Activated gamma-delta T cell treated with anti-CD3 and anti-CD28 coated beads, Interleukin-2, amount 50 U/mL, for 16 hours (primary cell): ENCODE data around the gene COG7.
A peak's percentile ranks its signal among the peaks of the same experiment; 100 is the strongest.
"Not testable (repeated sequence)": the region's sequence is repeated elsewhere in the genome, so short reads cannot be mapped to it uniquely, and the experiment has no call there.

Experiments used
- DNase-seq: peaks from one replicate; pipeline ENCODE4 v3.0.0-alpha.2; 2020; ENCODE audit warnings: low read depth

The COG7 gene

GRCh38 chr16:23469814-23470213 lies 16.8 kb upstream of the COG7 start:
- no peak for DNase-seq

GRCh38 chr16:23466162-23466885 lies 13.3 kb upstream of the COG7 start:
- DNase-seq: no peak

GRCh38 chr16:23465179-23465578 lies 12.2 kb upstream of the COG7 start:
- DNase-seq: no peak

GRCh38 chr16:23464196-23464595 lies 11.2 kb upstream of the COG7 start:
- no peak for DNase-seq

GRCh38 chr16:23462994-23463393 lies 10.0 kb upstream of the COG7 start:
- not testable (repeated sequence) for DNase-seq

GRCh38 chr16:23453338-23454052 lies 506 bp upstream of the COG7 start:
- DNase-seq: no peak

GRCh38 chr16:23452221-23452571 lies 793 bp downstream of the COG7 start:
- DNase-seq: no peak

GRCh38 chr16:23448392-23448791 lies 4.6 kb downstream of the COG7 start:
- no peak for DNase-seq

- not testable (repeated sequence) for DNase-seq
Measured at GRCh38 chr16:23437542-23437941, 15.4 kb downstream of the COG7 start.

GRCh38 chr16:23436951-23437350 lies 16.0 kb downstream of the COG7 start:
- DNase-seq: no peak

GRCh38 chr16:23435500-23435899 lies 17.5 kb downstream of the COG7 start:
- DNase-seq: peak; percentile 43

GRCh38 chr16:23434380-23434779 lies 18.6 kb downstream of the COG7 start:
- no peak for DNase-seq

GRCh38 chr16:23433261-23433920 lies 19.6 kb downstream of the COG7 start:
- no peak for DNase-seq

- no peak for DNase-seq
Measured at GRCh38 chr16:23432176-23433128, 20.5 kb downstream of the COG7 start.

- DNase-seq: no peak
Measured at GRCh38 chr16:23428351-23428750, 24.6 kb downstream of the COG7 start.

- no peak for DNase-seq
Measured at GRCh38 chr16:23424292-23424958, 28.6 kb downstream of the COG7 start.

GRCh38 chr16:23423496-23424049 lies 29.4 kb downstream of the COG7 start:
- DNase-seq: no peak

GRCh38 chr16:23420011-23420410 lies 33.0 kb downstream of the COG7 start:
- DNase-seq: no peak

- no peak for DNase-seq
Measured at GRCh38 chr16:23416816-23417215, 36.2 kb downstream of the COG7 start.

- no peak for DNase-seq
Measured at GRCh38 chr16:23414731-23415130, 38.3 kb downstream of the COG7 start.

- no peak for DNase-seq
Measured at GRCh38 chr16:23410176-23410575, 42.8 kb downstream of the COG7 start.
